ENCODE results near the gene DLL4.

The DLL4 gene

DNA sequence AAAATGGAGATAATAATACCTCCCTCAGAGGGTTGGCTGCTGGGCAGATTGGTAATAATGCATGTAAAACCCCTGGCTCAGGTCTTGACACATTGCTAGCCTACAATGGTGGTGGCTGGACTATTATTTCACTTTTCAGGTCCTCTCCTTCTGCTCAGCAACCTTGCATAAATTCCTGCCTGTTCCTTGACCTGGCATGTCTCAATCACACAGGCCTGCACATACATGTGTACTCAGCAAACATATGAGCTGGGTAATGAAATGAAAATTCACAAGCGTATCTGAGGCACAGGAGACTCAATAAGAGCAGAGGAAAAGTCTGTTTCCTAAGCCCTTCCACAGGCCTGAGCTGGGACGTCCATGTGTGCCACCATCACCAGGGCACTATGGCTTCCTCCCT is 17.4 kb upstream of the DLL4 start:
- Histone ChIP-seq H3K9ac (ENCODE audit: low read length) (no peak overlapping the region), H2BK5ac (ENCODE audit: low read length) (no peak overlapping the region), H3K56ac (ENCODE audit: low read length) (no peak overlapping the region), H3K4ac (ENCODE audit: low read depth, low read length) (no peak overlapping the region), H3K27me3 (ENCODE audit: insufficient read depth, low read length, poor library complexity) (no peaks in the 10 kb centered on the region), H2BK120ac (ENCODE audit: low read depth, low read length) (no peak overlapping the region), H2BK15ac (replicated peaks; ENCODE audit: low read depth) (no peak overlapping the region), H3K4me1 (ENCODE audit: control insufficient read depth, low read depth, low read length) (peaks cover 3% of the 10 kb centered on the region), H3K27ac (ENCODE audit: low read depth, low read length) (no peak overlapping the region), H4K8ac (ENCODE audit: low read depth, low read length) (no peak overlapping the region), H3K23ac (ENCODE audit: low read length) (no peak overlapping the region), H4K5ac (ENCODE audit: low read length) (no peak overlapping the region), H3K18ac (ENCODE audit: low read length) (no peak overlapping the region), H3K79me1 (ENCODE audit: low read length) (no peaks in the 10 kb centered on the region), H3K4me2 (ENCODE audit: low read length) (no peak overlapping the region), H2AK5ac (ENCODE audit: low read length) (no peak overlapping the region), H3K79me2 (ENCODE audit: control insufficient read depth, insufficient read depth, low read length) (no peaks in the 10 kb centered on the region), H3K36me3 (ENCODE audit: control insufficient read depth, insufficient read depth, low read length) (no peaks in the 10 kb centered on the region), H3K4me3 (ENCODE audit: low read length) (no peak overlapping the region)
- no CpG with 5 or more reads among the region's 2 CpGs for WGBS (ENCODE audit: extremely low coverage, insufficient coverage, low lambda C conversion rate)
- DNase-seq, result no peak

DNA sequence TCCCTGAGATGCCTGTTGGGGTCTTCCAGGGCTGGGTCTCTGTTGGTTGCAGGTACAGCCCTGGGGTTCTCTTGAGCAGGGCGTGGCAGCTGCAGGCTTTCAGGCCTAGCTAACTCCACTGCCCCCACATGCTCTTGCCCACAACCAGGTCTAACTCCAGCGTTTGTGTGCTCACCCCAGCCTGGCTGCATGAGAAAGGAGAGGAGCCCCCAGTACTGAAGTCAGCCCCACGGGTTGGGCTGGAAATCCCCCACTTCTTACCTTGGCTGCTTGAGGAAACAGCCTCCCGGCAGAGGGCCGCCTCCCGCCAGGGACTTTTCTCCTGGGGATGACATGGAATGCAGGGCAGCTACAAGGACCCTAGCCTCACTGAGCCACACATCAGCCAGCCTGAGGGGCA is 16.7 kb upstream of the DLL4 start:
- no peak overlapping the region for H3K56ac ChIP-seq (ENCODE audit: low read length)
- H2BK15ac ChIP-seq (replicated peaks; ENCODE audit: low read depth), result no peak overlapping the region
- H4K5ac ChIP-seq (ENCODE audit: low read length), result no peak overlapping the region
- no peak overlapping the region for H2AK5ac ChIP-seq (ENCODE audit: low read length)
- H3K4me3 ChIP-seq (ENCODE audit: low read length), result no peak overlapping the region
- H4K8ac ChIP-seq (ENCODE audit: low read depth, low read length), result no peak overlapping the region
- no peak overlapping the region for H3K18ac ChIP-seq (ENCODE audit: low read length)
- no peaks in the 10 kb centered on the region for H3K36me3 ChIP-seq (ENCODE audit: control insufficient read depth, insufficient read depth, low read length)
- no peaks in the 10 kb centered on the region for H3K79me1 ChIP-seq (ENCODE audit: low read length)
- no peak overlapping the region for H3K4ac ChIP-seq (ENCODE audit: low read depth, low read length)
- no peaks in the 10 kb centered on the region for H3K4me1 ChIP-seq (ENCODE audit: control insufficient read depth, low read depth, low read length)
- no peak overlapping the region for H2BK120ac ChIP-seq (ENCODE audit: low read depth, low read length)
- H3K27ac ChIP-seq (ENCODE audit: low read depth, low read length), result no peak overlapping the region
- H3K27me3 ChIP-seq (ENCODE audit: insufficient read depth, low read length, poor library complexity), result no peaks in the 10 kb centered on the region
- no CpG with 5 or more reads among the region's 6 CpGs for WGBS (ENCODE audit: extremely low coverage, insufficient coverage, low lambda C conversion rate)
- H2BK5ac ChIP-seq (ENCODE audit: low read length), result no peak overlapping the region
- H3K4me2 ChIP-seq (ENCODE audit: low read length), result no peak overlapping the region
- no peak overlapping the region for H3K9ac ChIP-seq (ENCODE audit: low read length)
- no peak for DNase-seq
- H3K79me2 ChIP-seq (ENCODE audit: control insufficient read depth, insufficient read depth, low read length), result no peaks in the 10 kb centered on the region
- no peak overlapping the region for H3K23ac ChIP-seq (ENCODE audit: low read length)

DNA sequence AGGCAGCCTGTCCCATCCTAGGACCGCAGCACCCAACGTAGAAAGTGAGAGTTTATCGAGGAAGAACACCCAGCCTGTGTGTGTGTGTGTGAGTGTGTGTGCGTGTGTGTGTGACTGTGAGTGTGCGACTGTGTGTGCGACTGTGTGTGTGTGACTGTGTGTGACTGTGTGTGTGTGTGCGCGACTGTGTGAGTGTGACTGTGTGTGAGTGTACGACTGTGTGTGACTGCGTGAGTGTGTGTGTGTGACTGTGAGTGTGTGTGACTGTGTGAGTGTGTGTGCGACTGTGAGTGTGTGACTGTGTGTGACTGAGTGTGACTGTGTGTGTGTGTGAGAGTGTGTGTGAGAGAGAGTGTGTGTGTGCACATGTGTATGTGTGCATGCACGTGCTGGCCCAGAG is 15.1 kb upstream of the DLL4 start:
- Histone ChIP-seq H2AK5ac (ENCODE audit: low read length) (no peak overlapping the region), H3K27me3 (ENCODE audit: insufficient read depth, low read length, poor library complexity) (no peaks in the 10 kb centered on the region), H3K18ac (ENCODE audit: low read length) (no peak overlapping the region), H3K56ac (ENCODE audit: low read length) (no peak overlapping the region), H3K4me3 (ENCODE audit: low read length) (no peak overlapping the region), H3K36me3 (ENCODE audit: control insufficient read depth, insufficient read depth, low read length) (no peaks in the 10 kb centered on the region), H2BK5ac (ENCODE audit: low read length) (no peak overlapping the region), H3K4me2 (ENCODE audit: low read length) (no peak overlapping the region), H4K8ac (ENCODE audit: low read depth, low read length) (no peak overlapping the region), H3K79me2 (ENCODE audit: control insufficient read depth, insufficient read depth, low read length) (no peaks in the 10 kb centered on the region), H3K27ac (ENCODE audit: low read depth, low read length) (no peak overlapping the region), H3K79me1 (ENCODE audit: low read length) (no peaks in the 10 kb centered on the region), H3K9ac (ENCODE audit: low read length) (no peak overlapping the region), H3K4me1 (ENCODE audit: control insufficient read depth, low read depth, low read length) (no peaks in the 10 kb centered on the region), H3K23ac (ENCODE audit: low read length) (no peak overlapping the region), H2BK120ac (ENCODE audit: low read depth, low read length) (no peak overlapping the region), H4K5ac (ENCODE audit: low read length) (no peak overlapping the region), H2BK15ac (replicated peaks; ENCODE audit: low read depth) (no peak overlapping the region), H3K4ac (ENCODE audit: low read depth, low read length) (no peak overlapping the region)
- no peak for DNase-seq
- no CpG with 5 or more reads among the region's 12 CpGs for WGBS (ENCODE audit: extremely low coverage, insufficient coverage, low lambda C conversion rate)

DNA sequence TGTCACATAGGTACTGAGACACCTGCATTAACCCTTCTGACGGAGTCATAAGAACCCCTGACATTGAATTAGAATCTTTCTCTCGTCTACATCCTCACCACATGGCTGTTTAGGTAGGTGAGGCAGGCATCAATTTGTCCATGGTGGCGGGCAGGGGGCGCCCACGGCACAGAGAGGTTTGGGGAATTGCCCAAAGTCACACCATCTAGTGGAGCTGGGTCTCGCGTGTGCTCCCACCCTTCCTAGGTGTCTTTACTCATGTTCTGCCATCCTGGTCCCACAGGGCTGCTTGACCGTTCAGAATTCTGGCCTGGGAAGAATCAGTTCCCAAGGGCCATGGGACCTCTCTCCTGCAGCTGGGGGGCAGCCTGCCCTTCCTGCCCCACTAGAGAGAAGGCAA is 14.7 kb upstream of the DLL4 start:
- H2BK5ac ChIP-seq (ENCODE audit: low read length), result no peak overlapping the region
- no peak overlapping the region for H4K8ac ChIP-seq (ENCODE audit: low read depth, low read length)
- peak; percentile 57 for DNase-seq
- H3K56ac ChIP-seq (ENCODE audit: low read length), result no peak overlapping the region
- no peak overlapping the region for H2BK120ac ChIP-seq (ENCODE audit: low read depth, low read length)
- no peak overlapping the region for H3K4me3 ChIP-seq (ENCODE audit: low read length)
- no peak overlapping the region for H3K23ac ChIP-seq (ENCODE audit: low read length)
- H3K4me1 ChIP-seq (ENCODE audit: control insufficient read depth, low read depth, low read length), result no peaks in the 10 kb centered on the region
- H3K27ac ChIP-seq (ENCODE audit: low read depth, low read length), result no peak overlapping the region
- H3K4ac ChIP-seq (ENCODE audit: low read depth, low read length), result no peak overlapping the region
- H2AK5ac ChIP-seq (ENCODE audit: low read length), result no peak overlapping the region
- H3K79me1 ChIP-seq (ENCODE audit: low read length), result no peaks in the 10 kb centered on the region
- H3K18ac ChIP-seq (ENCODE audit: low read length), result no peak overlapping the region
- H3K36me3 ChIP-seq (ENCODE audit: control insufficient read depth, insufficient read depth, low read length), result no peaks in the 10 kb centered on the region
- no peak overlapping the region for H4K5ac ChIP-seq (ENCODE audit: low read length)
- no CpG with 5 or more reads among the region's 8 CpGs for WGBS (ENCODE audit: extremely low coverage, insufficient coverage, low lambda C conversion rate)
- H2BK15ac ChIP-seq (replicated peaks; ENCODE audit: low read depth), result no peak overlapping the region
- H3K27me3 ChIP-seq (ENCODE audit: insufficient read depth, low read length, poor library complexity), result no peaks in the 10 kb centered on the region
- no peaks in the 10 kb centered on the region for H3K79me2 ChIP-seq (ENCODE audit: control insufficient read depth, insufficient read depth, low read length)
- no peak overlapping the region for H3K4me2 ChIP-seq (ENCODE audit: low read length)
- no peak overlapping the region for H3K9ac ChIP-seq (ENCODE audit: low read length)

DNA sequence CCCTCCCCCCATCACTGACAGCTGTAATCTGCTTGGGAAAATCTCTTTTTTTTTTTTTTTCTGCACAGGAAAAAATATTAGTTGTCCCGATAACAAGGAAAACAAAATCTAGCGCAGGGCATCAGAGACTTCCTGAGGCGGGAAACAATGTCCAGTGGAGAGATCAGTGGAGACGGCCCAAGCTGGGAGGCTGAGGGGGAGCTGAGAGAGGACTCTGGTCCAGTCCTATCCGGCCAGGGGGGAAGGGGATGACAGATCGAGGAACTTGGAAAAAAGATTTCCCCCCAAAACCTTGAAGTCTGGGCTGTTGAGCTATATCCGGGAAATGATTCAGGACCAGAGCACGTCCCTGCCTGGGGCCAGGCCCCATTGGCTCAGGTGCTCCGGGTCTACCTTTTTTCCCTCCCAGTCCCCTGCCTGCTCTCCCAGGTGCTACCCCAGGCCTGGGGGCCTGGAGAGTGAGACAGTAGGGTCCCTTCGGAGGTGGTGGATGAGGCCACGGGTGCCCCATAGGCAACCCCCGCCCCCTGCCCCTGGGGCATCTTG is 14.0 kb upstream of the DLL4 start:
- Histone ChIP-seq H3K27ac (ENCODE audit: low read depth, low read length) (no peak overlapping the region), H2BK5ac (ENCODE audit: low read length) (no peak overlapping the region), H2BK15ac (replicated peaks; ENCODE audit: low read depth) (no peak overlapping the region), H3K23ac (ENCODE audit: low read length) (no peak overlapping the region), H3K9ac (ENCODE audit: low read length) (no peak overlapping the region), H3K79me2 (ENCODE audit: control insufficient read depth, insufficient read depth, low read length) (no peaks in the 10 kb centered on the region), H3K36me3 (ENCODE audit: control insufficient read depth, insufficient read depth, low read length) (no peaks in the 10 kb centered on the region), H3K4me2 (ENCODE audit: low read length) (no peak overlapping the region), H4K5ac (ENCODE audit: low read length) (no peak overlapping the region), H3K4me3 (ENCODE audit: low read length) (no peak overlapping the region), H3K18ac (ENCODE audit: low read length) (no peak overlapping the region), H2AK5ac (ENCODE audit: low read length) (no peak overlapping the region), H3K56ac (ENCODE audit: low read length) (no peak overlapping the region), H3K27me3 (ENCODE audit: insufficient read depth, low read length, poor library complexity) (no peaks in the 10 kb centered on the region), H4K8ac (ENCODE audit: low read depth, low read length) (no peak overlapping the region), H3K79me1 (ENCODE audit: low read length) (no peaks in the 10 kb centered on the region), H2BK120ac (ENCODE audit: low read depth, low read length) (no peak overlapping the region), H3K4ac (ENCODE audit: low read depth, low read length) (no peak overlapping the region), H3K4me1 (ENCODE audit: control insufficient read depth, low read depth, low read length) (no peaks in the 10 kb centered on the region)
- DNase-seq, result no peak
- WGBS (ENCODE audit: extremely low coverage, insufficient coverage, low lambda C conversion rate), result no CpG with 5 or more reads among the region's 12 CpGs

DNA sequence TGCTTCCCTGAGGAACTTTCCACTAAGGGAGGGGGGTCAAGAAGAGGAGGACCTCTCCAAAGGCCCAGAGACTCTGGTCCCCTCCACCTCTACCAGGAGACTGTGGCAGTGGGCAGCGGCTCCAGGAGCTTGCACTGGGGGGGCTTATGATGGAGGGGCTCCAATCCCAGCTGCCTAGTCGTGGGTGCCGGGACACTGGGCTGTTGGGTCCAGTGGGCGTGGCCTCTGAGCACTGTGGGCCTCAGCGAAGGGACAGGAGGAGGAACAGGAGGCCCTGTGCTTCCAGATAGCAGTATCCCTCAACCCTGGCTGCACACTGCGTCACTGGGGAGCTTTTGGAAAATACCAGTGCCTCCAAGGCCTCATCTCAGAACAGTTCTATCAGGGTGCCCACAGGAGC is 13.5 kb upstream of the DLL4 start:
- no peak overlapping the region for H4K5ac ChIP-seq (ENCODE audit: low read length)
- no peaks in the 10 kb centered on the region for H3K4me1 ChIP-seq (ENCODE audit: control insufficient read depth, low read depth, low read length)
- no peaks in the 10 kb centered on the region for H3K36me3 ChIP-seq (ENCODE audit: control insufficient read depth, insufficient read depth, low read length)
- no peak overlapping the region for H3K4me3 ChIP-seq (ENCODE audit: low read length)
- H3K23ac ChIP-seq (ENCODE audit: low read length), result no peak overlapping the region
- no peak overlapping the region for H2BK5ac ChIP-seq (ENCODE audit: low read length)
- no peak overlapping the region for H2BK15ac ChIP-seq (replicated peaks; ENCODE audit: low read depth)
- H2BK120ac ChIP-seq (ENCODE audit: low read depth, low read length), result no peak overlapping the region
- no peaks in the 10 kb centered on the region for H3K79me2 ChIP-seq (ENCODE audit: control insufficient read depth, insufficient read depth, low read length)
- no peak overlapping the region for H2AK5ac ChIP-seq (ENCODE audit: low read length)
- no peak overlapping the region for H3K27ac ChIP-seq (ENCODE audit: low read depth, low read length)
- H3K18ac ChIP-seq (ENCODE audit: low read length), result no peak overlapping the region
- no peak overlapping the region for H3K9ac ChIP-seq (ENCODE audit: low read length)
- WGBS (ENCODE audit: extremely low coverage, insufficient coverage, low lambda C conversion rate), result no CpG with 5 or more reads among the region's 6 CpGs
- no peaks in the 10 kb centered on the region for H3K79me1 ChIP-seq (ENCODE audit: low read length)
- H3K56ac ChIP-seq (ENCODE audit: low read length), result no peak overlapping the region
- no peak overlapping the region for H3K4ac ChIP-seq (ENCODE audit: low read depth, low read length)
- DNase-seq, result no peak
- no peak overlapping the region for H4K8ac ChIP-seq (ENCODE audit: low read depth, low read length)
- no peaks in the 10 kb centered on the region for H3K27me3 ChIP-seq (ENCODE audit: insufficient read depth, low read length, poor library complexity)
- no peak overlapping the region for H3K4me2 ChIP-seq (ENCODE audit: low read length)

Measured in mesendoderm (in vitro differentiated cells).